ENCODE results near the gene MAGED2. TPM values are rescaled to one million over a fixed set of nuclear protein-coding genes. Genes with fewer than 3 reads are reported as not detected.
"Not testable (repeated sequence)": the region's sequence is repeated elsewhere in the genome, so short reads cannot be mapped to it uniquely, and the experiment has no call there.

The MAGED2 gene
- polyA plus RNA-seq, 3 donors, result 38.3 to 43.5 (median 39.1) TPM

- TF ChIP-seq CTCF (IDR thresholded peaks at IDR 0.05), result no peak
- no peak overlapping the region for H3K9ac ChIP-seq (ENCODE audit: insufficient read depth, low read length, poor library complexity, severe bottlenecking)
- Mint-ChIP-seq H3K36me3 (no peaks in the 10 kb centered on the region), H3K27ac (no peak overlapping the region), H3K9me3 (peaks cover 0 to 9% (median 5%) of the 10 kb centered on the region in 7 donors), H3K27me3 (ENCODE audit: low read depth in 3 of 3) (peaks cover 0 to 5% (median 0%) of the 10 kb centered on the region in 3 donors), H3K4me3 (no peak overlapping the region), H3K4me1 (no peaks in the 10 kb centered on the region)
- no peaks in the 10 kb centered on the region for H3K4me1 ChIP-seq (ENCODE audit: control insufficient read depth in 1 of 2, insufficient read depth in 2 of 2, low read length in 2 of 2)
- no peak overlapping the region for H3K27ac ChIP-seq (ENCODE audit: low read depth in 1 of 2, low read length in 2 of 2)
- peaks cover 0 to 3% of the 10 kb centered on the region in 2 donors for H3K9me3 ChIP-seq (replicated peaks in 1 of 2; ENCODE audit: control insufficient read depth in 1 of 2, insufficient read depth in 1 of 2, low read length in 2 of 2)
- intact Hi-C loops (cut with micrococcal nuclease), result no loop called here
- H3K4me2 ChIP-seq (replicated peaks; ENCODE audit: extremely low read depth, low read length, poor library complexity, severe bottlenecking), result no peak overlapping the region
- no peaks in the 10 kb centered on the region for H3K36me3 ChIP-seq (replicated peaks in 1 of 2; ENCODE audit: control insufficient read depth in 1 of 2, insufficient read depth in 2 of 2, low read length in 2 of 2)
- H3K27me3 ChIP-seq (ENCODE audit: control insufficient read depth in 2 of 2, insufficient read depth in 2 of 2, low read length in 2 of 2), result no peaks in the 10 kb centered on the region
- no peaks in the 10 kb centered on the region for H3K79me2 ChIP-seq (ENCODE audit: insufficient read depth, low read length)
- H3K4me3 ChIP-seq (replicated peaks in 1 of 3; ENCODE audit: low read depth in 2 of 3, low read length in 3 of 3), result no peak overlapping the region
- no CpG with 5 or more reads among the region's 1 CpG for WGBS (ENCODE audit: insufficient coverage)
- H2AFZ ChIP-seq (ENCODE audit: insufficient read depth, low read depth, low read length, poor library complexity, severe bottlenecking), result no peak overlapping the region
- no peaks in the 10 kb centered on the region for H4K20me1 ChIP-seq (ENCODE audit: insufficient read depth, low read length)
- DNase-seq, result no peak
Observed at GRCh38 chrX:54842607-54843006, 35.1 kb downstream of the MAGED2 start.

GRCh38 chrX:54843050-54843449 is 35.5 kb downstream of the MAGED2 start:
- Histone ChIP-seq H3K9ac (ENCODE audit: insufficient read depth, low read length, poor library complexity, severe bottlenecking) (no peak overlapping the region), H2AFZ (ENCODE audit: insufficient read depth, low read depth, low read length, poor library complexity, severe bottlenecking) (no peak overlapping the region), H3K4me1 (ENCODE audit: control insufficient read depth in 1 of 2, insufficient read depth in 2 of 2, low read length in 2 of 2) (no peaks in the 10 kb centered on the region), H4K20me1 (ENCODE audit: insufficient read depth, low read length) (no peaks in the 10 kb centered on the region), H3K27ac (ENCODE audit: low read depth in 1 of 2, low read length in 2 of 2) (no peak overlapping the region), H3K9me3 (replicated peaks in 1 of 2; ENCODE audit: control insufficient read depth in 1 of 2, insufficient read depth in 1 of 2, low read length in 2 of 2) (peaks cover 0 to 3% of the 10 kb centered on the region in 2 donors), H3K36me3 (replicated peaks in 1 of 2; ENCODE audit: control insufficient read depth in 1 of 2, insufficient read depth in 2 of 2, low read length in 2 of 2) (no peaks in the 10 kb centered on the region), H3K4me3 (replicated peaks in 1 of 3; ENCODE audit: low read depth in 2 of 3, low read length in 3 of 3) (no peak overlapping the region), H3K27me3 (ENCODE audit: control insufficient read depth in 2 of 2, insufficient read depth in 2 of 2, low read length in 2 of 2) (no peaks in the 10 kb centered on the region), H3K79me2 (ENCODE audit: insufficient read depth, low read length) (no peaks in the 10 kb centered on the region), H3K4me2 (replicated peaks; ENCODE audit: extremely low read depth, low read length, poor library complexity, severe bottlenecking) (no peak overlapping the region)
- Mint-ChIP-seq H3K27me3 (ENCODE audit: low read depth in 3 of 3) (peaks cover 0 to 5% (median 0%) of the 10 kb centered on the region in 3 donors), H3K36me3 (no peaks in the 10 kb centered on the region), H3K27ac (no peak overlapping the region), H3K9me3 (peaks cover 1 to 9% (median 5%) of the 10 kb centered on the region in 7 donors), H3K4me1 (no peaks in the 10 kb centered on the region), H3K4me3 (no peak overlapping the region)
- DNase-seq, result no peak
- WGBS (ENCODE audit: insufficient coverage), result no CpG with 5 or more reads among the region's 2 CpGs
- intact Hi-C loops (cut with micrococcal nuclease), result no loop called here
- TF ChIP-seq CTCF (IDR thresholded peaks at IDR 0.05), result no peak

GRCh38 chrX:54847700-54848099 is 40.2 kb downstream of the MAGED2 start:
- H4K20me1 ChIP-seq (ENCODE audit: insufficient read depth, low read length); H3K79me2 ChIP-seq (ENCODE audit: insufficient read depth, low read length); H3K27ac Mint-ChIP-seq; DNase-seq; H3K9me3 Mint-ChIP-seq; H3K4me2 ChIP-seq (replicated peaks; ENCODE audit: extremely low read depth, low read length, poor library complexity, severe bottlenecking); H3K4me1 Mint-ChIP-seq; H3K27me3 ChIP-seq (ENCODE audit: control insufficient read depth in 2 of 2, insufficient read depth in 2 of 2, low read length in 2 of 2); H3K27me3 Mint-ChIP-seq (ENCODE audit: low read depth in 3 of 3); H2AFZ ChIP-seq (ENCODE audit: insufficient read depth, low read depth, low read length, poor library complexity, severe bottlenecking); H3K4me3 ChIP-seq (replicated peaks in 1 of 3; ENCODE audit: low read depth in 2 of 3, low read length in 3 of 3); H3K27ac ChIP-seq (ENCODE audit: low read depth in 1 of 2, low read length in 2 of 2); H3K36me3 Mint-ChIP-seq; H3K36me3 ChIP-seq (replicated peaks in 1 of 2; ENCODE audit: control insufficient read depth in 1 of 2, insufficient read depth in 2 of 2, low read length in 2 of 2); H3K9ac ChIP-seq (ENCODE audit: insufficient read depth, low read length, poor library complexity, severe bottlenecking); H3K4me1 ChIP-seq (ENCODE audit: control insufficient read depth in 1 of 2, insufficient read depth in 2 of 2, low read length in 2 of 2); intact Hi-C loops (cut with micrococcal nuclease); H3K9me3 ChIP-seq (replicated peaks in 1 of 2; ENCODE audit: control insufficient read depth in 1 of 2, insufficient read depth in 1 of 2, low read length in 2 of 2); H3K4me3 Mint-ChIP-seq: not testable (repeated sequence)
- WGBS (ENCODE audit: insufficient coverage), result no CpG with 5 or more reads among the region's 2 CpGs
